KOPT-K1 (cell line): ENCODE results near the gene HGFAC.

Experiments used
- H3K27ac ChIP-seq: fragments of 200-600 bp; sonication (generic); 2 replicates; pipeline ENCODE4 v1.5.1; 2016; ENCODE audit warnings: antibody characterized with exemption, mild to moderate bottlenecking, low read depth, low read length; ENCODE audit not compliant: poor library complexity, severe bottlenecking
- H3K36me3 ChIP-seq: fragments of 200-600 bp; sonication (generic); 2 replicates; pipeline ENCODE4 v1.5.1; 2017; ENCODE audit warnings: antibody characterized with exemption, mild to moderate bottlenecking, low read length, moderate library complexity; ENCODE audit not compliant: insufficient read depth
- H3K9me3 ChIP-seq: fragments of 200-600 bp; sonication (generic); 2 replicates; pipeline ENCODE4 v1.5.1; 2017; ENCODE audit warnings: antibody characterized with exemption, low read length, mild to moderate bottlenecking; ENCODE audit not compliant: insufficient read depth, poor library complexity, severe bottlenecking

The HGFAC gene

GRCh38 chr4:3416821-3417221, 24.9 kb upstream of the HGFAC start:
- H3K27ac ChIP-seq = no peak overlapping the region
- H3K9me3 ChIP-seq = no peaks in the 10 kb centered on the region
- H3K36me3 ChIP-seq = no peaks in the 10 kb centered on the region

- Histone ChIP-seq H3K36me3 (no peaks in the 10 kb centered on the region), H3K9me3 (no peaks in the 10 kb centered on the region), H3K27ac (no peak overlapping the region)
These were observed 24.3 kb upstream of the HGFAC start for GRCh38 chr4:3417448-3417847.

- H3K9me3 ChIP-seq = no peaks in the 10 kb centered on the region
- no peak overlapping the region for H3K27ac ChIP-seq
- H3K36me3 ChIP-seq = no peaks in the 10 kb centered on the region
These were observed 23.6 kb upstream of the HGFAC start for GRCh38 chr4:3418029-3418762.

- Histone ChIP-seq H3K36me3 (no peaks in the 10 kb centered on the region), H3K9me3 (no peaks in the 10 kb centered on the region), H3K27ac (no peak overlapping the region)
These were observed 21.7 kb upstream of the HGFAC start for GRCh38 chr4:3419836-3420605.

- no peak overlapping the region for H3K27ac ChIP-seq
- H3K36me3 ChIP-seq = no peaks in the 10 kb centered on the region
- no peaks in the 10 kb centered on the region for H3K9me3 ChIP-seq
These were observed 21.2 kb upstream of the HGFAC start for GRCh38 chr4:3420606-3420955.

- Histone ChIP-seq H3K36me3 (no peaks in the 10 kb centered on the region), H3K9me3 (no peaks in the 10 kb centered on the region), H3K27ac (no peak overlapping the region)
These were observed 20.8 kb upstream of the HGFAC start for GRCh38 chr4:3420956-3421355.

- Histone ChIP-seq H3K36me3 (no peaks in the 10 kb centered on the region), H3K9me3 (no peaks in the 10 kb centered on the region), H3K27ac (no peak overlapping the region)
These were observed 20.3 kb upstream of the HGFAC start for GRCh38 chr4:3421470-3421869.

- Histone ChIP-seq H3K9me3 (no peaks in the 10 kb centered on the region), H3K36me3 (no peaks in the 10 kb centered on the region)
These were observed 19.4 kb upstream of the HGFAC start for GRCh38 chr4:3422241-3422801.

GRCh38 chr4:3422808-3423297, 18.9 kb upstream of the HGFAC start:
- Histone ChIP-seq H3K36me3 (no peaks in the 10 kb centered on the region), H3K9me3 (no peaks in the 10 kb centered on the region), H3K27ac (no peak overlapping the region)

More at GRCh38 chr4:3422241-3422801, 19.4 kb upstream of the HGFAC start:
- no peak overlapping the region for H3K27ac ChIP-seq

GRCh38 chr4:3423406-3423805, 18.4 kb upstream of the HGFAC start:
- H3K9me3 ChIP-seq = no peaks in the 10 kb centered on the region

GRCh38 chr4:3423952-3424351, 17.8 kb upstream of the HGFAC start:
- Histone ChIP-seq H3K36me3 (no peaks in the 10 kb centered on the region), H3K27ac (no peak overlapping the region), H3K9me3 (no peaks in the 10 kb centered on the region)

More at GRCh38 chr4:3423406-3423805, 18.4 kb upstream of the HGFAC start:
- Histone ChIP-seq H3K36me3 (no peaks in the 10 kb centered on the region), H3K27ac (no peak overlapping the region)

GRCh38 chr4:3424522-3425095, 17.2 kb upstream of the HGFAC start:
- H3K36me3 ChIP-seq = no peaks in the 10 kb centered on the region
- no peaks in the 10 kb centered on the region for H3K9me3 ChIP-seq
- no peak overlapping the region for H3K27ac ChIP-seq

GRCh38 chr4:3426465-3427133, 15.2 kb upstream of the HGFAC start:
- Histone ChIP-seq H3K9me3 (no peaks in the 10 kb centered on the region), H3K27ac (no peak overlapping the region), H3K36me3 (no peaks in the 10 kb centered on the region)

- no peaks in the 10 kb centered on the region for H3K36me3 ChIP-seq
- H3K9me3 ChIP-seq = no peaks in the 10 kb centered on the region
- no peak overlapping the region for H3K27ac ChIP-seq
These were observed 14.7 kb upstream of the HGFAC start for GRCh38 chr4:3427134-3427476.
